Measurements from ENCODE around the gene ZC3HAV1L.
"Not testable (repeated sequence)": the region's sequence is repeated elsewhere in the genome, so short reads cannot be mapped to it uniquely, and the experiment has no call there.

Gene ZC3HAV1L

DNA sequence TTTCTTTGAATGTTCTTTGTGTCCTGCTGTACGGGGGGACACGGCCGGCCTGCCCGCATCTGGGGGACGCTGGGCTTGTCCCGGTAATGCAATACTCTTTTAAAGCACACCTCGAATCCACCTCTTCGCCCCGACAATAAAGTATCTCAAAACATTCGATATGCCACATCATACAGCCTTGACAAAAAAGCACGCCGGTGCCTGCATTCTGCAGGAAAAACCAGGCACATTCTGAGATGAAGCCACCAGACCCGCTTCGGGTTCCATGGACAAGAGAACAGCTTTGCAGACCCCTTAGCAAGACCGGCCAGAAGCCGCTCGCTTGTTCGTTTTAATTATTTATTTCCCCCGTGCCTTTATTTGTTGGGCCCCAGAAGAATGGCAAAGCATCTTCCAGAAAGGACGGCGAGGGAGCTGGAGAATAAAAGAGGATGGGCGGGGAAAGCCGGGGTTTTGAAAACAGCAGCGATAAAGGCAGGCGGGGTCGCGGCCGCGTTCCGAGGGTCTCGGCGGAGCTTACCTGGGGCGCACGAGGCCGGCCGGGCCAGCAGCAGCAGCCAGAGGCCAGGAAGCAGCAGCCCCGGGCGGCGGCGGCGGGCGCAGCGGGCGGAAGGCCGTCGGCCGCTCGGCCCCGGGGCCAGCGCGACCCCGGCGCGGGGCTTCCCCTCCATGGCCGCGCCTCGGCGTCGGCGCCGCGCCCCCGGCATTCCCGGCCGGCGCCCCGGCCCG is 55.1 kb downstream of the ZC3HAV1L start:
- Mint-ChIP-seq H3K4me3 (peak overlapping the region; percentile 97 to 98 (median 98)), H3K36me3 (ENCODE audit: low read depth) (no peaks in the 10 kb centered on the region)

DNA sequence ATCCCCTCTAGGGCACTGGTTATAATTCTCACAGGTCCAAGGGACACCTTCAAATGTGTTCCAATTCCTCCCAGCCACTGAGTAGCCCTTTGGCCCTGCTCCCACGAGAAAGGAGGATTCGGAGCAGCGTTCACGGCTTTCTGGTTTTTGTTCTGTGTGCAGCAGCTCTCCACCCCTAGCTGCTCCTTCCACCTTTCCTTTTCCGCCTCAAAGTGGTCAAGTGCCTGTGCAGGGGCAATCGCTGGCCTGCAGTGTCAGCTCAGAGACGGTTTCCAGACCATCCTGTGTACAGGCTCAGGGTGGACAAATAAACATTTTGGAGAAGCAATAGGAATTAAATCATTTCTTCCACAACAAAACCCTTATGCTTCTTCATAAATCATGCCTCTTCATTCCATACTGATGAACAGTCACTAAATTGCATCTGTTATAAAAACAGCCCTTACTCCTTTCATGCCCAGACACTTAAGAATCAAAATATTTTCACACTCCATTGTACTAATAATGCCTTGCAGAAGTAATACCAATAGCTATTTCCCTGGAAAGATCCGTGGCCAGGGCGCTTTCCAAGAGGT is 55.8 kb downstream of the ZC3HAV1L start:
- H3K4me1 Mint-ChIP-seq: peaks cover 38% of the 10 kb centered on the region
- no peaks in the 10 kb centered on the region for H3K9me3 Mint-ChIP-seq
- TF ChIP-seq, protein P1, sequence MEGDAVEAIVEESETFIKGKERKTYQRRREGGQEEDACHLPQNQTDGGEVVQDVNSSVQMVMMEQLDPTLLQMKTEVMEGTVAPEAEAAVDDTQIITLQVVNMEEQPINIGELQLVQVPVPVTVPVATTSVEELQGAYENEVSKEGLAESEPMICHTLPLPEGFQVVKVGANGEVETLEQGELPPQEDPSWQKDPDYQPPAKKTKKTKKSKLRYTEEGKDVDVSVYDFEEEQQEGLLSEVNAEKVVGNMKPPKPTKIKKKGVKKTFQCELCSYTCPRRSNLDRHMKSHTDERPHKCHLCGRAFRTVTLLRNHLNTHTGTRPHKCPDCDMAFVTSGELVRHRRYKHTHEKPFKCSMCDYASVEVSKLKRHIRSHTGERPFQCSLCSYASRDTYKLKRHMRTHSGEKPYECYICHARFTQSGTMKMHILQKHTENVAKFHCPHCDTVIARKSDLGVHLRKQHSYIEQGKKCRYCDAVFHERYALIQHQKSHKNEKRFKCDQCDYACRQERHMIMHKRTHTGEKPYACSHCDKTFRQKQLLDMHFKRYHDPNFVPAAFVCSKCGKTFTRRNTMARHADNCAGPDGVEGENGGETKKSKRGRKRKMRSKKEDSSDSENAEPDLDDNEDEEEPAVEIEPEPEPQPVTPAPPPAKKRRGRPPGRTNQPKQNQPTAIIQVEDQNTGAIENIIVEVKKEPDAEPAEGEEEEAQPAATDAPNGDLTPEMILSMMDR (IDR thresholded peaks at IDR 0.05; ENCODE audit: unreplicated experiment in 3 of 3): no peak
- peaks cover 9% of the 10 kb centered on the region for H3K27me3 Mint-ChIP-seq (ENCODE audit: low read depth)
- H3K27ac Mint-ChIP-seq: peak overlapping the region; percentile 92 to 97 (median 96)
- peak overlapping the region; percentile 97 to 98 (median 98) for H3K4me3 Mint-ChIP-seq
- H3K36me3 Mint-ChIP-seq (ENCODE audit: low read depth): no peaks in the 10 kb centered on the region

More for the DNA sequence above, 55.1 kb downstream of the ZC3HAV1L start:
- Mint-ChIP-seq H3K4me1 (peaks cover 32% of the 10 kb centered on the region), H3K27me3 (ENCODE audit: low read depth) (peaks cover 9% of the 10 kb centered on the region), H3K27ac (peak overlapping the region; percentile 92 to 97 (median 96)), H3K9me3 (no peaks in the 10 kb centered on the region)
- TF ChIP-seq, protein P1 (IDR thresholded peaks at IDR 0.05; ENCODE audit: unreplicated experiment in 3 of 3): no peak

DNA sequence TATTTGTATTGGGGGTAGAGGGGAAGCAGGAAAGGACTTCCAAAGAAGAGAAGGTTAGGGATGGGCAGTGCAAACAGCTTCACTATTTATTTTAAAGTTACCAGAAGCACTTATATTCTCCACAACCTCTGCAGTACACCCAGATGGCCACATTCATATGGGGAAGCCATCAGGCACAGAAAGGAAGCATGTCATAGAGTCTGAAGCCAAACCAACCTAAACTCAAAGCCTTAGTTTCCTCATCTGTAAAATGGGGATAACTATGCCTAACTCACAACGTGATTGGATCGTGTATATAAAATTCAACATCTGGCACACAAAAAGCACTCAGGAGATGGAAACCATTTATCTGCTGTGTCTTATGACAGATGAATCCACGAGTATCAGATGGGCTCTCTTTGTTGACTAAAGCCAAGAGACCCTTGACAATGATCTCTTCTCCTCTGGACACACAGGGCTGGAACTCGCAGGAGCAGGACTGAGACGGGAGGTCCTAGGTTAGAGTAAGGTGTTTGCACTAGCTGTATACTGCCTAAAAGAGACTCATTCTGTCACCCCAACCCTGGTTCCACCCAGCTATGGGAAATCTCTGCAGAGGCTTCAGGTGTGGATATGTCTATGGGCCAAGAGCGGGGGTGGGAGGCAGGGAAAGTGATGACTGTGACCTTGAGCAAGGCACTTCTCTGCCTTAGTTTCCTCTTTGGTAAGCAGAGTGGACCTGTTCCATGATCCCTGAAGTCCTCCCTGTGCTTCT is 56.4 kb downstream of the ZC3HAV1L start:
- TF ChIP-seq, protein P1 (IDR thresholded peaks at IDR 0.05; ENCODE audit: unreplicated experiment in 3 of 3): peak in 2 of 3 experiments; percentile 21 to 23
- Mint-ChIP-seq H3K27ac (peak overlapping the region; percentile 47 to 97 (median 92)), H3K4me3 (peak overlapping the region; percentile 97 to 98 (median 98)), H3K36me3 (ENCODE audit: low read depth) (no peaks in the 10 kb centered on the region), H3K9me3 (no peaks in the 10 kb centered on the region), H3K27me3 (ENCODE audit: low read depth) (peaks cover 9% of the 10 kb centered on the region), H3K4me1 (peaks cover 44% of the 10 kb centered on the region)

DNA sequence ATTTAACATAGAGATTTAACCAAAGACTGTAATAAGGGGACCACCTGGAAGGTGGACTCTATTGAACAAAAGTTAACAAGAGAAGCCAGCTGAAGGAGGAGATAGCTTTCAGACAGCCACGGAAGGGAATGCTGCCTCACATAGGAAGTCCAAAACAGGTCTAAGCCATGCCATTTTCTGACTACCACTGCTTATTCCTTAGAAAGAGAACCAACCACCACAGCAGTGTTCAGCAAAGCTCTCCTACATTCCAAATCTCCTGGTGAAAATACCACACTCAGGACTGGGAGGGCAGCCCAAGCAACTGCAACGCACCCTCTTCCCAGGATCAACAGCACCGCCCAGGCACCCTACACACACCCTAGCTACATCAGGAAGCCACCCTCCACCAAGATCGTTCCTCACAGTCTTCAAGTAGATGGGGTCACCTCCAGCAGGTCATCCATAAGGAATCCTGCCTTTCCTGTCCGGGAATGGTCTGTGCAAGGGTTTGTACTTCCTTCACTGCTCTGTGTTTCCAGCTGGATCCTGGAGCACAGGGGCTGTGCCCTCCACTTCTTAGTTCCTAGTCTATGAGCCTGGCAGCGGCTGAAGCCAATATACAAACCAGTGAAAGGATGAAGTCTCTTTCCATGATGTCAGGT is 57.2 kb downstream of the ZC3HAV1L start:
- no peaks in the 10 kb centered on the region for H3K36me3 Mint-ChIP-seq (ENCODE audit: low read depth)
- H3K9me3 Mint-ChIP-seq: no peaks in the 10 kb centered on the region
- H3K4me3 Mint-ChIP-seq: peak overlapping the region; percentile 97 to 98 (median 98)
- H3K27ac Mint-ChIP-seq: peak overlapping the region; percentile 52 to 97 (median 92)
- H3K27me3 Mint-ChIP-seq (ENCODE audit: low read depth): peaks cover 9% of the 10 kb centered on the region
- TF ChIP-seq, protein P1 (IDR thresholded peaks at IDR 0.05; ENCODE audit: unreplicated experiment in 3 of 3): no peak
- peaks cover 48% of the 10 kb centered on the region for H3K4me1 Mint-ChIP-seq

DNA sequence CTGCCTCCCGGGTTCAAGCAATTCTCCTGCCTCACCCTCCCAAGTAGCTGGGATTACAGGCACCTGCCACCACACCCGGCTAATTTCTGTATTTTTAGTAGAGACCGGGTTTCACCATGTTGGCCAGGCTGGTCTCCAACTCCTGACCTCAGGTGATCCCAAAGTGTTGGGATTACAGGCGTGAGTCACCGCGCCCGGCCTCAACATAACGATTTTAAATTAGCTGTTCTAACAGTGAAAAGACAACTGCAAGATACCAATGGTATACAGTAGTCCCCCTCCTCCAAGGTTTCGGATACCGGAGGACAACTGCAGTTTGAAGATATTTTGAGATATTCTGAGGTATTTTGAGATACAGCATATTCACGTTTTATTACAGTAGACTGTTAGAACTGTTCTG is 59.7 kb downstream of the ZC3HAV1L start:
- Mint-ChIP-seq H3K4me1 (peaks cover 67% of the 10 kb centered on the region), H3K4me3 (peak overlapping the region in 1 of 3 experiments; percentile 25)
- not testable (repeated sequence) for H3K9me3 Mint-ChIP-seq; H3K27ac Mint-ChIP-seq; H3K36me3 Mint-ChIP-seq (ENCODE audit: low read depth); H3K27me3 Mint-ChIP-seq (ENCODE audit: low read depth)
